Duodenal mucosa (tissue), 2 donors: ENCODE measurements around the gene NMRAL1.

Source experiments
- H3K27ac ChIP-seq: one replicate; pipeline ENCODE4 v1.7.0; 2013; ENCODE audit warnings: low read depth, low read length
- H3K27me3 ChIP-seq, 2 donors: one replicate each; pipeline ENCODE4 v1.7.0; 2013; ENCODE audit warnings: low read length in 2 of 2, control low read depth in 1 of 2; ENCODE audit not compliant: insufficient read depth in 2 of 2, control insufficient read depth in 1 of 2
- H3K36me3 ChIP-seq, 2 donors: one replicate each; pipeline ENCODE4 v1.7.0; 2013; ENCODE audit warnings: low read length in 2 of 2, control low read depth in 1 of 2; ENCODE audit not compliant: insufficient read depth in 2 of 2, control insufficient read depth in 1 of 2
- H3K4me1 ChIP-seq, 2 donors: one replicate each; pipeline ENCODE4 v1.7.0; 2013; ENCODE audit warnings: low read length in 2 of 2, control low read depth in 1 of 2; ENCODE audit not compliant: insufficient read depth in 2 of 2, control insufficient read depth in 1 of 2
- H3K4me3 ChIP-seq, 2 donors: one replicate each; pipeline ENCODE4 v1.7.0; 2013; ENCODE audit warnings: low read length in 2 of 2, low read depth in 1 of 2
- H3K9ac ChIP-seq, 2 donors: one replicate each; pipeline ENCODE4 v1.7.0; 2013; ENCODE audit warnings: low read length in 2 of 2, low read depth in 1 of 2
- H3K9me3 ChIP-seq, 2 donors: one replicate each; pipeline ENCODE4 v1.7.0; 2013; ENCODE audit warnings: low read length in 2 of 2, control low read depth in 1 of 2; ENCODE audit not compliant: control insufficient read depth in 1 of 2

Gene NMRAL1

GRCh38 chr16:4488499-4488967 lies 14.1 kb upstream of the NMRAL1 start:
- H3K9ac ChIP-seq: no peak overlapping the region
- H3K27me3 ChIP-seq: no peaks in the 10 kb centered on the region
- no peaks in the 10 kb centered on the region for H3K9me3 ChIP-seq
- peaks cover 6% of the 10 kb centered on the region in 2 donors for H3K4me1 ChIP-seq
- peaks cover 8 to 38% of the 10 kb centered on the region in 2 donors for H3K36me3 ChIP-seq
- no peak overlapping the region for H3K27ac ChIP-seq
- no peak overlapping the region for H3K4me3 ChIP-seq

DNA sequence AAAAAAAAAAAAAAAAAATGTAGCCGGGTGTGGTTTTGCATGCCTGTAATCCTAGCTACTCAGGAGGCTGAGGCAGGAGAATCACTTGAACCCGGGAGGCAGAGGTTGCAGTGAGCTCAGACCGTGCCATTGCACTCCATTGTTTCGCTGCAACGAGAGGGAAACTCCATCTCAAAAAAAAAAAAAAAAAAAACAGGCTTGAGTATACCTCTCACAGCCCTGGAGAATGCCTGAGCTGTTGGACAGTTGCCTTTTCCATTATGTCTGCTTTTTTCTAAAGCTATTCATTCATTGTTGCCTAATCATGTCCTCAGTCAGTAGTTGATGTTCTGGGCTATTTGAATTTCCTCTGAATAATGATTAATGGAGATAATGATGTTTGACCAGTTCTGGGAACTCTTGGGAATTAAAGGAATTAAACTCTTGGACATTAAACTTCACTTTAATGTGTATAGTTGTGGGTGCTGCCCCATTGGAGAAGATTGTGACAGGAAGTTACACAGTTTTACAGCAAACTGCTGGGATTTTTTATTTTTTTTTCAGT lies 13.6 kb upstream of the NMRAL1 start:
- Histone ChIP-seq H3K4me1 (peaks cover 6% of the 10 kb centered on the region in 2 donors), H3K9ac (no peak overlapping the region), H3K27ac (no peak overlapping the region), H3K27me3 (no peaks in the 10 kb centered on the region), H3K4me3 (no peak overlapping the region), H3K9me3 (no peaks in the 10 kb centered on the region), H3K36me3 (peaks cover 8 to 41% of the 10 kb centered on the region in 2 donors)

DNA sequence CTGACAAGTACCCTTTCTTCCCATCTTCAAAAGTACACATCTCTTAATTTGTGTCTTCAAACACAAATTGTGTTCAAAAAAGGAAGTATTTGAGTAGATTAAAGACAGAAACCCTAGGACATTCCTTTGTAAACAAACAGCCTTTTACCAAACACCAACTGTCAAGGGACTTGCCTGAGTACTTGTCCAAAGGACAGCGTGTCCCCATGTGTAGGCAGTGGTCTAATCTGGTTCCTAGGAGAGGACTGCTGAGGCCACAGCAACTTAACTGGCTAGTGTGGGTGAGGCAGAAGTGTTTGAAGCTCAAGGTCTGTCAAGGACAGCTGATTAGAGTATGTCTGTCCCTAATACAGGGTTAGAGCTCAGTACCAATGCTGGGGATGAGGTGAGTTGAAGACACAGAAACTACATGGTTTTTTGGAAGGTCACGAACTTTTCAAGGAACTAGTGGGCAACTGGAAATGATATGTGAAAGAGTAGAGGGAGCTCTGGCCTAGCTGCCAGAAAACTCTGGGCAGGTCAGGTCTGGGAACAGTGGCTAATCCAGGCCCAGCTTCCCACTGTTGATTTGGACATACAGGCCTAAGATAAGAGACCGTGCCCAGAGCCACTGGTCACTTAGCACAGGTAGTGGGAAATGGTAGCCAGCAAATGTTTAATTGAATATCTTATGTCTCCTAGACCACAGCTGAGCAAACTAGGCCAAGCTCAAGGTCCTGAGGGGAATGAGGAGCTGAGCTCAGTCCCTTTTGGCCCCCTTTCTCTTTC lies 11.9 kb upstream of the NMRAL1 start:
- Histone ChIP-seq H3K9ac (no peak overlapping the region), H3K27me3 (no peaks in the 10 kb centered on the region), H3K9me3 (no peaks in the 10 kb centered on the region), H3K27ac (peak overlapping the region; percentile 18), H3K36me3 (peaks cover 8 to 38% of the 10 kb centered on the region in 2 donors), H3K4me1 (peaks cover 6 to 11% of the 10 kb centered on the region in 2 donors), H3K4me3 (no peak overlapping the region)

DNA sequence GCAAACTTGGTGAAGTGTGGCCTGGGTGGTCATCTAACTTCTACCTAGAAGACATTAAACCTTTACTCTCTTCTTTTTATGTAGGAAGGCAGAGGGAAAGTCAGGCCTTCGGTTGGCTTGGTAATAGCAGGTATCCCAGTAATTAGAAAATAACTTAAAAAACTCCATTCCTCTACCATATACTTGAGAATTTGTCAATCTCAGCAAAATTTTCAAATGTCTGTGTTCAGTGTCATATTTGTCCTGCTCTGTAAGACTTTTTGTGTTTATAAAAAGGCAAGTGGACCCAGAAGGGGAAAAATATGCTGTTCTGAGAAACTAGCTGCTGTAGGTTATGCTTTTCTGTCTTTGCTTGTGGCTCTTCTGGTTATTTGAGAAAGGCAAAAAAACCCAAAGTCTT lies 7.5 kb upstream of the NMRAL1 start:
- Histone ChIP-seq H3K36me3 (peaks cover 4 to 25% of the 10 kb centered on the region in 2 donors), H3K9me3 (no peaks in the 10 kb centered on the region), H3K9ac (no peak overlapping the region), H3K4me3 (no peak overlapping the region), H3K4me1 (peaks cover 10 to 17% of the 10 kb centered on the region in 2 donors), H3K27me3 (no peaks in the 10 kb centered on the region), H3K27ac (no peak overlapping the region)

DNA sequence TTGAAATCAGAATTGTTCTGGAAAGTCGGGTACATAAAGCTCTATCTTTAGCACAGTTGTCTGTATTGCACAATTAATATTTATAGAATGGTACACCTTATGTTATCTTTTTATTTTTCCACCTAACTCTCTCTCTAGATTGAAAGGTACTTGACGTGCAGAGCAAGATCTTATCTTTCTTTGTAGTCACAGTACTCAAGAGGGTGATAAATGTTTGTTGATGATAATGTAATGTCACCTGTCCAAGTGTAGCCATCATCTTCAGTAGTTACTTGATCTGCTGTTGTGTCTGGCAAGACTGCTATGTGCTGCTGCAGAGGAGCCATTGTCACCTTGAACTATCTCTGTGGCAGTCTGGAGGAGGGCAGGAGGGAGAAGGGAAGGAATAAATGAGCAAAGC lies 7.1 kb upstream of the NMRAL1 start:
- no peak overlapping the region for H3K27ac ChIP-seq
- no peaks in the 10 kb centered on the region for H3K9me3 ChIP-seq
- H3K27me3 ChIP-seq: no peaks in the 10 kb centered on the region
- H3K36me3 ChIP-seq: peaks cover 4 to 22% of the 10 kb centered on the region in 2 donors
- H3K9ac ChIP-seq: no peak overlapping the region
- H3K4me3 ChIP-seq: no peak overlapping the region
- H3K4me1 ChIP-seq: peaks cover 10 to 17% of the 10 kb centered on the region in 2 donors

DNA sequence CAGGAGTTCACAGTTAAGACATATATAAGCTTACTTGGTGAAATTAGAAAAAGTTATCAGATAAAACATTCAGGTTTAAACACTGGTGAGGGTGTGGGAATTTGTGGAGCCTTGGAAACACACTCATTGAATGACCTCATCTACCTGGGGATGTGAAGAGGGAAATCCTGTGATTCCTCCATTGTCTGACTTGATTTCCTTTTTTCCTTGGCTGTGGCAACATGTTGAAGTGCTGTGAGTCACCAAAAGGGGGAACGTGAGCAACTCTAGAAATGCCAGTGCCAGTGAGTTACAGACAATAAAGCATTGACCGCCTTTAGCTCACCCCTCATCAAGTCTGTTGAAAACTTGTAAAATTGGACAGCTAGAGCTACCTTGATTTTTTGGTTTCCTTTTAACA lies 3.5 kb upstream of the NMRAL1 start:
- Histone ChIP-seq H3K36me3 (no peaks in the 10 kb centered on the region), H3K9me3 (no peaks in the 10 kb centered on the region), H3K27ac (no peak overlapping the region), H3K9ac (no peak overlapping the region), H3K27me3 (no peaks in the 10 kb centered on the region), H3K4me3 (no peak overlapping the region), H3K4me1 (peaks cover 14 to 29% of the 10 kb centered on the region in 2 donors)

GRCh38 chr16:4475880-4476788 lies 1.7 kb upstream of the NMRAL1 start, which contains the start of gene HMOX2:
Gene HMOX2 (plus strand): TSS chr16:4476398. CDS start chr16:4505525, 29,127 bp downstream.
- Histone ChIP-seq H3K4me3 (peak within 1 kb of the TSS; percentile 83 to 86), H3K27ac (peak within 1 kb of the TSS; percentile 88), H3K4me1 (peaks cover 9 to 29% of the 10 kb centered on the region in 2 donors), H3K36me3 (no peaks in the 10 kb centered on the region), H3K9ac (peak within 1 kb of the TSS; percentile 82), H3K9me3 (no peaks in the 10 kb centered on the region), H3K27me3 (no peaks in the 10 kb centered on the region)

- no peaks in the 10 kb centered on the region for H3K27me3 ChIP-seq
- H3K9ac ChIP-seq: no peak overlapping the region
- H3K4me1 ChIP-seq: peaks cover 6 to 27% of the 10 kb centered on the region in 2 donors
- no peaks in the 10 kb centered on the region for H3K9me3 ChIP-seq
- H3K36me3 ChIP-seq: peaks cover 0 to 5% of the 10 kb centered on the region in 2 donors
- no peak overlapping the region for H3K27ac ChIP-seq
- no peak overlapping the region for H3K4me3 ChIP-seq
Observed at GRCh38 chr16:4472880-4473279, 1.5 kb downstream of the NMRAL1 start.

GRCh38 chr16:4471869-4472268 lies 2.6 kb downstream of the NMRAL1 start:
- no peaks in the 10 kb centered on the region for H3K27me3 ChIP-seq
- no peak overlapping the region for H3K9ac ChIP-seq
- no peak overlapping the region for H3K27ac ChIP-seq
- peaks cover 2 to 8% of the 10 kb centered on the region in 2 donors for H3K36me3 ChIP-seq
- H3K4me3 ChIP-seq: no peak overlapping the region
- peaks cover 4 to 17% of the 10 kb centered on the region in 2 donors for H3K4me1 ChIP-seq
- H3K9me3 ChIP-seq: no peaks in the 10 kb centered on the region
